Right lobe of liver (tissue), 6 donors: ENCODE measurements around the gene PGAM2. TPM values are rescaled to one million over a fixed set of nuclear protein-coding genes. Genes with fewer than 3 reads are reported as not detected.
A peak's percentile ranks its signal among the peaks of the same experiment; 100 is the strongest.

ENCODE experiments used
- ATAC-seq, 4 donors: fragments of 200-7000 bp; cut with Tn5 transposase; one replicate each; pipeline ENCODE4 v1.9.1; 2020; ENCODE audit warnings: mild to moderate bottlenecking in 4 of 4, moderate library complexity in 4 of 4
- DNase-seq, 3 donors: peaks; one replicate each; pipeline ENCODE4 v3.0.0-alpha.2; 2020
- H3K27ac ChIP-seq, 3 donors: fragments of 200-600 bp; one replicate each; pipeline ENCODE4 v1.8.0; 2022
- H3K27me3 ChIP-seq, 2 donors: fragments of 200-600 bp; one replicate each; pipeline ENCODE4 v1.8.0; 2022
- H3K36me3 ChIP-seq, 4 donors: fragments of 200-600 bp; sonication (generic) in 1 of 4; one replicate each; pipeline versions ENCODE4 v1.5.1 to v1.8.0; 2017 to 2022; ENCODE audit warnings: control low read depth in 1 of 4
- H3K4me1 ChIP-seq, 4 donors: fragments of 200-600 bp; sonication (generic) in 1 of 4; one replicate each; pipeline versions ENCODE4 v1.5.1 to v1.8.0; 2017 to 2022; ENCODE audit warnings: control low read depth in 1 of 4
- H3K4me3 ChIP-seq, 3 donors: fragments of 200-600 bp; one replicate each; pipeline ENCODE4 v1.8.0; 2022
- H3K9me3 ChIP-seq, 4 donors: fragments of 200-600 bp; sonication (generic) in 1 of 4; one replicate each; pipeline versions ENCODE4 v1.5.1 to v1.8.0; 2017 to 2022; ENCODE audit warnings: control low read depth in 1 of 4
- POLR2A ChIP-seq: fragments of 450-650 bp; IDR thresholded peaks from one replicate; pipeline ENCODE4 v1.6.1; 2017; ENCODE audit warnings: antibody characterized with exemption, mild to moderate bottlenecking
- WGBS: methylation state at CpG from one replicate; pipeline ENCODE4 v1.1.6; 2018; ENCODE audit warnings: low coverage, low lambda C conversion rate; ENCODE audit not compliant: insufficient coverage; ENCODE audit errors: missing lambda C conversion rate; 5-methylcytosine and 5-hydroxymethylcytosine counted together
- intact Hi-C, 2 donors: fragments of 100-400 bp; cut with DNase I; formaldehyde crosslinking; loops; one replicate each; pipeline versions ENCODE4 v1.11.2 to v1.14.1; 2022
- total RNA-seq, 6 experiments: library from RNA; depleted of rRNA in 2 of 6; stranded (reverse); fragments of >200 nt in 2 of 6; fragmentation: NEBNext Ultra II Directional in 3 of 6; extraction: Animal tissue kit (Norgen Biotek cat#: 25700) in 3 of 6; gene quantifications; one replicate each; pipeline versions ENCODE4 v1.1.0 to v1.2.4, GENCODE V29; 2016 to 2023
- TF ChIP-seq, protein P1 (sequence below), 4 donors: fragments of 200-600 bp in 3 of 4; fragments of 450-650 bp in 1 of 4; IDR thresholded peaks; one replicate each; pipeline versions ENCODE4 v1.5.1 to v1.8.0; 2016 to 2022; ENCODE audit warnings: antibody characterized with exemption in 4 of 4, mild to moderate bottlenecking in 2 of 4
- donor health status: DM: no; HTN: yes; CAD: no.
- donor health status: DM: no; HTN: no; CAD: no.
- donor health status: DM: no; HTN: no; CAD: no.
- donor health status: DM: no; HTN: yes; CAD: no.
- donor health status: DM: no; HTN: yes; CAD: no.

Gene PGAM2
- total RNA-seq, 6 experiments from 2014 or later, result 0.31 to 0.56 (median 0.46) TPM; not detected in 3

DNA sequence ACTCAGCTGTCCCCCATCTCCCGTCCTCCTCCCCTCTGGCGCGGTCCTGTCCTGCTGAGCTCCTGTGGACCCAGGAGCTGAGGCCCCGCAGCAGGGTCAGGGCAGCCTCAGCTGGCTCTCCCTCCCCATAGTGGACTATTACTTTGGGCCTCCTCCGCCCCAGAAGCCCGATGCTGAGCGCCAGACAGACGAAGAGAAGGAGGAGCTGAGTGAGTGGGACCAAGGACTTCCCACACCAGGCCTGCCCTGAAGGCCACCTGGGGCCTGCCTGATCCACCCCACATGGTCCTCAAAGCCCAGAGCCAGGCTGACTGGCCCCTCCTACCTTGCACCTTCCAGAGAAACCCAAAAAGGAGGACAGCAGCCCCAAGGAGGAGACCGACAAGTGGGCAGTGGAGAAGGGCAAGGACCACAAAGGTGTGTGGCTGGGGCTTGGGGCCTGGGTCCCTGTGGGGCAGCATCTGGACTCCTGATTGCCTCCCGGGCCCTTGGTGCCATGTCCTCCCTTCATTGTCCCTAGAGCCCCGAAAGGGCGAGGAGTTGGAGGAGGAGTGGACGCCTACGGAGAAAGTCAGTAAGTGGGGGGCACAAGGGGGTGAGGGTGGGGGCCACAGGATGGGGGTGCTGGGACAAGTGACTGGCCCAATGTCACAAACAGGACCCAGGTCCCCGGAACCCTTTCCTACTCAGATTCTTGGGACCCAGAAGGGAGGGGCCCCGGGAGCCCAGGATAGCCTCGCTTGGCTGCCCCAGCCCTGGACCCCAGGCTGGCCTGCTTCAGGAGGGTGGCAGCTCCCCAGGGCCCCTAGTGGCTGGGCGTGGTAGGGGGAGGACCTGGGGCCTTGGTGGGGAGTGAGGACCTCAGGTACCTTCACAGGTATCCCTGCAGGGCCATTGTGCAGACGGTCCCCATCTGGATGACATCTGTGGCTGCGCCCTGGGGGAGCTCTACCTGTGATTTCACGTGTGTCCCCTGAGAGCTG, 43.7 kb upstream of the PGAM2 start:
- no peak for TF ChIP-seq POLR2A
- TF ChIP-seq, protein P1, sequence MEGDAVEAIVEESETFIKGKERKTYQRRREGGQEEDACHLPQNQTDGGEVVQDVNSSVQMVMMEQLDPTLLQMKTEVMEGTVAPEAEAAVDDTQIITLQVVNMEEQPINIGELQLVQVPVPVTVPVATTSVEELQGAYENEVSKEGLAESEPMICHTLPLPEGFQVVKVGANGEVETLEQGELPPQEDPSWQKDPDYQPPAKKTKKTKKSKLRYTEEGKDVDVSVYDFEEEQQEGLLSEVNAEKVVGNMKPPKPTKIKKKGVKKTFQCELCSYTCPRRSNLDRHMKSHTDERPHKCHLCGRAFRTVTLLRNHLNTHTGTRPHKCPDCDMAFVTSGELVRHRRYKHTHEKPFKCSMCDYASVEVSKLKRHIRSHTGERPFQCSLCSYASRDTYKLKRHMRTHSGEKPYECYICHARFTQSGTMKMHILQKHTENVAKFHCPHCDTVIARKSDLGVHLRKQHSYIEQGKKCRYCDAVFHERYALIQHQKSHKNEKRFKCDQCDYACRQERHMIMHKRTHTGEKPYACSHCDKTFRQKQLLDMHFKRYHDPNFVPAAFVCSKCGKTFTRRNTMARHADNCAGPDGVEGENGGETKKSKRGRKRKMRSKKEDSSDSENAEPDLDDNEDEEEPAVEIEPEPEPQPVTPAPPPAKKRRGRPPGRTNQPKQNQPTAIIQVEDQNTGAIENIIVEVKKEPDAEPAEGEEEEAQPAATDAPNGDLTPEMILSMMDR (IDR thresholded peaks at IDR 0.05), result no peak
- no peak overlapping the region for H3K27ac ChIP-seq
- WGBS, result 80% methylated on average over 2 of the region's 21 CpGs
- no peaks in the 10 kb centered on the region for H3K36me3 ChIP-seq
- H3K27me3 ChIP-seq, result no peaks in the 10 kb centered on the region
- ATAC-seq (no peak), DNase-seq (no peak)
- H3K4me1 ChIP-seq, result no peaks in the 10 kb centered on the region
- intact Hi-C loops, result no loop called here
- H3K4me3 ChIP-seq, result no peak overlapping the region
- H3K9me3 ChIP-seq, result no peaks in the 10 kb centered on the region

GRCh38 chr7:44107961-44108767, 42.8 kb upstream of the PGAM2 start:
- DNase-seq, result no peak
- TF ChIP-seq, protein P1 (IDR thresholded peaks at IDR 0.05), result no peak
- TF ChIP-seq POLR2A, result no peak
- no peaks in the 10 kb centered on the region for H3K9me3 ChIP-seq
- no peak for ATAC-seq
- WGBS, result 75% methylated on average over 9 of the region's 21 CpGs
- no peak overlapping the region for H3K4me3 ChIP-seq
- H3K27ac ChIP-seq, result no peak overlapping the region
- intact Hi-C loops, result no loop called here
- no peaks in the 10 kb centered on the region for H3K4me1 ChIP-seq
- H3K36me3 ChIP-seq, result no peaks in the 10 kb centered on the region
- no peaks in the 10 kb centered on the region for H3K27me3 ChIP-seq

DNA sequence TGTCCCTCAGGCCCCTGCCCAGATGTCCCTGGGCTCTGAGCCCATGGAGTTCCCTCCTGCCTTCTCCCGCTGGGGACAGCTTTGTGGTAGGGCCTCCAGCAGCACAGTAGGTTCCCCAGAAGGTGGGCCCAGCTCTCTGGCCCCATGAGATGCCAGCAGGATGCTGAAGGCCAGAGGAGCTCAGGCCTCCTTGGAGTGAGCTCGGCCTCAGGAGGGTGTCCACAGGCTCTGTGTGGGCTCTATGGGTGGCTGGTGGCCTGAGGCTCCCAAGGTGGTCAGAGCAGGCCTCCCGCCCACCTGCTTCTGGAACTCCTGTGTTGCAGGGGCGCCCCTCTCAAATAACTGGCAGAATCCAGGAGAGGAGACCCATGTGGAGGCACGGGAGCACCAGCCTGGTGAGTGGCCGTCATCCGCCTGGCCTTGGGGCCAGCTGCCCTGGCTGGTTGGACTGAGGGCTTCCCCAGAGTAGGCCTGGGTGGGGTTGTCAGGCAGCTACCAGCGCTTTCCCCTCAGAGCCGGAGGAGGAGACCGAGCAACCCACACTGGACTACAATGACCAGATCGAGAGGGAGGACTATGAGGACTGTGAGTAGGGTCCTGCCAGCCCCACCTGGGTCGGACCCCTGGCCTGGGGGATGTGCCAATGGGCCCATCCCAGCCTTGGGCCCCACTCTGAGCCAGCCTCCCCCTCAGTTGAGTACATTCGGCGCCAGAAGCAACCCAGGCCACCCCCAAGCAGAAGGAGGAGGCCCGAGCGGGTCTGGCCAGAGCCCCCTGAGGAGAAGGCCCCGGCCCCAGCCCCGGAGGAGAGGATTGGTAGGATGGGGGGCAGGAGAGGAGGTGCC, 42.0 kb upstream of the PGAM2 start:
- intact Hi-C loops, result no loop called here
- H3K36me3 ChIP-seq, result no peaks in the 10 kb centered on the region
- TF ChIP-seq, protein P1 (IDR thresholded peaks at IDR 0.05), result no peak
- TF ChIP-seq POLR2A, result no peak
- H3K27ac ChIP-seq, result no peak overlapping the region
- no peak overlapping the region for H3K4me3 ChIP-seq
- no peaks in the 10 kb centered on the region for H3K4me1 ChIP-seq
- ATAC-seq, result no peak
- H3K27me3 ChIP-seq, result no peaks in the 10 kb centered on the region
- H3K9me3 ChIP-seq, result no peaks in the 10 kb centered on the region
- WGBS, result no CpG with 5 or more reads among the region's 18 CpGs
- peak in 1 of 3 donors; percentile 27 for DNase-seq
